ENCODE data around the gene SEPTIN8.

DNA sequence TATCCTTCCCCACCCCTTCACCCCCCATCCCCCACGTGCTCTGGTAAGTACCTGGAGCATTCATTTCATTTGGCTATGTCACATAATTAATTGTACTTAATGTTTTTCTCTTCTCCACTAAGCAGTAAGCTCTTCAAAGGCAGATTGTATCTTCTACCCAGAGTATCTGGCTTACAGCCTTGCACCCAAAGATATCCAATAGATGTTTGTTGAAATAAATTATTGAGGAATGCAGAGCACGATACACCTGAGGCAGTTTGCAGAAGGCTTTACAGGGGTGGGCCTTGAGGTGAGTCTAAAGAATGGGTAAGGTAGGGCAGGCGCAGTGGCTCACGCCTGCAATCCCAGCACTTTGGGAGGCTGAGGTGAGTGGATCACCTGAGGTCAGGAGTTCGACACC lies 33.6 kb upstream of the SEPTIN8 start:
- TF ChIP-seq, protein P1, sequence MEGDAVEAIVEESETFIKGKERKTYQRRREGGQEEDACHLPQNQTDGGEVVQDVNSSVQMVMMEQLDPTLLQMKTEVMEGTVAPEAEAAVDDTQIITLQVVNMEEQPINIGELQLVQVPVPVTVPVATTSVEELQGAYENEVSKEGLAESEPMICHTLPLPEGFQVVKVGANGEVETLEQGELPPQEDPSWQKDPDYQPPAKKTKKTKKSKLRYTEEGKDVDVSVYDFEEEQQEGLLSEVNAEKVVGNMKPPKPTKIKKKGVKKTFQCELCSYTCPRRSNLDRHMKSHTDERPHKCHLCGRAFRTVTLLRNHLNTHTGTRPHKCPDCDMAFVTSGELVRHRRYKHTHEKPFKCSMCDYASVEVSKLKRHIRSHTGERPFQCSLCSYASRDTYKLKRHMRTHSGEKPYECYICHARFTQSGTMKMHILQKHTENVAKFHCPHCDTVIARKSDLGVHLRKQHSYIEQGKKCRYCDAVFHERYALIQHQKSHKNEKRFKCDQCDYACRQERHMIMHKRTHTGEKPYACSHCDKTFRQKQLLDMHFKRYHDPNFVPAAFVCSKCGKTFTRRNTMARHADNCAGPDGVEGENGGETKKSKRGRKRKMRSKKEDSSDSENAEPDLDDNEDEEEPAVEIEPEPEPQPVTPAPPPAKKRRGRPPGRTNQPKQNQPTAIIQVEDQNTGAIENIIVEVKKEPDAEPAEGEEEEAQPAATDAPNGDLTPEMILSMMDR (IDR thresholded peaks at IDR 0.05), result no peak
- TF ChIP-seq EZH2 (IDR thresholded peaks at IDR 0.05; ENCODE audit: borderline replicate concordance, insufficient read depth, low read depth, low read length, poor library complexity, severe bottlenecking), result no peak
